Activated B cell treated with CpG ODN at 0.5 μM for 24 hours (primary cell): ENCODE results near the gene PLCB1. TPM values are rescaled to one million over a fixed set of nuclear protein-coding genes. Genes with fewer than 3 reads are reported as not detected.

Source experiments
- ATAC-seq: fragments of 200-7000 bp; cut with Tn5 transposase; one replicate; pipeline ENCODE4 v1.10.0; 2021; ENCODE audit warnings: low read depth, mild to moderate bottlenecking, moderate library complexity
- CTCF ChIA-PET: fragments of 350-600 bp; sonication (Branson Sonifier 250); formaldehyde crosslinking; loops from one replicate; lab custom pipeline; 2021; ENCODE audit warnings: antibody characterized with exemption; lab: Charles Lee
- POLR2A ChIA-PET: fragments of 350-600 bp; sonication (Branson Sonifier 250); formaldehyde crosslinking; loops from one replicate; lab custom pipeline; 2021; ENCODE audit warnings: antibody characterized with exemption; lab: Charles Lee
- DNase-seq: peaks from one replicate; pipeline ENCODE4 v3.0.0; 2022
- H3K27ac Mint-ChIP-seq: one replicate; pipeline ENCODE4 v1.8.0; 2020; ENCODE audit warnings: mixed read lengths
- H3K27me3 Mint-ChIP-seq: one replicate; pipeline ENCODE4 v1.8.0; 2021; ENCODE audit warnings: mixed read lengths
- H3K36me3 Mint-ChIP-seq: one replicate; pipeline ENCODE4 v1.8.0; 2021; ENCODE audit warnings: low read depth, mixed read lengths
- H3K4me1 Mint-ChIP-seq: one replicate; pipeline ENCODE4 v1.8.0; 2021; ENCODE audit warnings: mixed read lengths
- H3K4me3 Mint-ChIP-seq: one replicate; pipeline ENCODE4 v1.8.0; 2020; ENCODE audit warnings: mild to moderate bottlenecking, mixed read lengths
- H3K9me3 Mint-ChIP-seq: one replicate; pipeline ENCODE4 v1.8.0; 2020; ENCODE audit warnings: mixed read lengths
- CTCF ChIP-seq: fragments of 200-600 bp; IDR thresholded peaks from one replicate; pipeline ENCODE4 v1.8.0; 2022; ENCODE audit warnings: antibody characterized with exemption, mild to moderate bottlenecking
- intact Hi-C: fragments of 100-400 bp; cut with micrococcal nuclease; formaldehyde crosslinking; loops from one replicate; pipeline ENCODE4 v1.15.1; 2024
- total RNA-seq: library from RNA; stranded (reverse); gene quantifications from 2 replicates; pipeline ENCODE4 v1.2.3, GENCODE V29; 2022

PLCB1 gene
- total RNA-seq, 1 donor from 2014 or later, result 0.86 TPM

GRCh38 chr20:8209061-8209460, 77.0 kb downstream of the PLCB1 start:
- ChIA-PET POLR2A (no interaction called here), CTCF (no interaction called here)
- no peak for TF ChIP-seq CTCF
- no peaks in the 10 kb centered on the region for H3K36me3 Mint-ChIP-seq
- H3K27me3 Mint-ChIP-seq, result no peaks in the 10 kb centered on the region
- ATAC-seq, result no peak
- intact Hi-C loops, result no loop called here
- H3K4me3 Mint-ChIP-seq, result no peak overlapping the region
- no peak for DNase-seq
- peaks cover 15% of the 10 kb centered on the region for H3K4me1 Mint-ChIP-seq
- H3K27ac Mint-ChIP-seq, result no peak overlapping the region
- H3K9me3 Mint-ChIP-seq, result no peaks in the 10 kb centered on the region

- peaks cover 22% of the 10 kb centered on the region for H3K4me1 Mint-ChIP-seq
- ChIA-PET CTCF (no interaction called here), POLR2A (no interaction called here)
- no peaks in the 10 kb centered on the region for H3K27me3 Mint-ChIP-seq
- intact Hi-C loops, result no loop called here
- no peaks in the 10 kb centered on the region for H3K36me3 Mint-ChIP-seq
- H3K27ac Mint-ChIP-seq, result no peak overlapping the region
- H3K4me3 Mint-ChIP-seq, result no peak overlapping the region
- ATAC-seq (no peak), DNase-seq (no peak)
- no peak for TF ChIP-seq CTCF
- H3K9me3 Mint-ChIP-seq, result no peaks in the 10 kb centered on the region
Observed at GRCh38 chr20:8210749-8211148, 78.7 kb downstream of the PLCB1 start.

DNA sequence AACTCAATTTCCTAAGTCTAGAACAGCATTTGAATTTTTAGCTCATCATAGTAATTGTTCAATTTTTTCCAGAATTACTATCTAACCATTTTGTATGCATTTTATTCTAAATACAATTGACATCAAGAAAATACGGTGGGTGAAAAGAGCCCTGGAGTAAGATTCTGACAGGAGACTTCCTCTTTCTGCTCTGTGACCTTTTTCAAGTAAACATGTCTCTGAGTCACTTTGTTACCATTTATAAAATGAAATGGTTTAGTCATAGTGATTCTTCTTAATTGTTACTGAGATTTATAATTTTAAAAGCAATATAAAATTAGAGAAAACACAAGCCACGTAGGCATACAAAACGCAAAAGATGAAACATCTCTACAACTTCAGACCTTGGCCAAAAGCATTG, 80.2 kb downstream of the PLCB1 start:
- intact Hi-C loops, result no loop called here
- Mint-ChIP-seq H3K36me3 (no peaks in the 10 kb centered on the region), H3K27ac (no peak overlapping the region), H3K4me3 (no peak overlapping the region), H3K4me1 (peaks cover 22% of the 10 kb centered on the region), H3K27me3 (no peaks in the 10 kb centered on the region), H3K9me3 (no peaks in the 10 kb centered on the region)
- ATAC-seq, result no peak
- ChIA-PET CTCF (no interaction called here), POLR2A (no interaction called here)
- no peak for TF ChIP-seq CTCF
- DNase-seq, result no peak

DNA sequence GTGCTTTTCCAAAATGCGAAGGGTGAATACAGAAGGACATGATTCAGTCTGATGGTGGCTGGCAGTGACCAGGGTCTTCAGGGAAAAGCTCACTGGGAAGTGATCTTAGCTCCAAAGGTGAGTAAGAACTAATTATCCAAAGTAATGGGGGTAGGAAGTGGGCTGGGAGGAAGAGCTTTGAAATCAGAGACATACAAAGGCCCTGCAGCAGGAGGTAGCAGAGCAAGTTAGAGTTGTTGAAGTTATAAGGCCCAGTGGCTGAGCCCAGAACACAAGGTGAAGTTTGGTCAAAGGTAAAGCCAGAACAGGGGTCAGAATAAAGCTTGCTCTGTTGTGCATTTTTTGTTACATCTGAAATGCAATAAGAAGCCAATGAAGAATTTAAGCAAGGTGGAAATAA, 81.2 kb downstream of the PLCB1 start:
- CTCF ChIA-PET, result no interaction called here

GRCh38 chr20:8213831-8214587, 81.9 kb downstream of the PLCB1 start:
- Mint-ChIP-seq H3K4me3 (peak overlapping the region; percentile 68), H3K9me3 (no peaks in the 10 kb centered on the region), H3K27me3 (no peaks in the 10 kb centered on the region), H3K36me3 (no peaks in the 10 kb centered on the region), H3K27ac (peak overlapping the region; percentile 21), H3K4me1 (peaks cover 22% of the 10 kb centered on the region)
- TF ChIP-seq CTCF, result no peak
- POLR2A ChIA-PET, result no interaction called here
- DNase-seq (no peak), ATAC-seq (peak; percentile 47)
- CTCF ChIA-PET, result no interaction called here
- intact Hi-C loops, result no loop called here

More for the DNA sequence above, 81.2 kb downstream of the PLCB1 start:
- Mint-ChIP-seq H3K4me3 (peak overlapping the region; percentile 33), H3K36me3 (no peaks in the 10 kb centered on the region), H3K27ac (no peak overlapping the region), H3K9me3 (no peaks in the 10 kb centered on the region), H3K27me3 (no peaks in the 10 kb centered on the region), H3K4me1 (peaks cover 22% of the 10 kb centered on the region)
- no peak for TF ChIP-seq CTCF
- ATAC-seq (no peak), DNase-seq (no peak)
- intact Hi-C loops, result no loop called here
- POLR2A ChIA-PET, result no interaction called here
